DLD1 (cell line): ENCODE measurements around the gene NADSYN1.

Experiments used
- in situ Hi-C: cut with HindIII; loops from 2 replicates; pipeline ENCODE4 v1.10.0; 2017; ENCODE audit warnings: low sequenced_read_pairs

The NADSYN1 gene

GRCh38 chr11:71449596-71449995 lies 3.4 kb upstream of the NADSYN1 start:
- in situ Hi-C loops: no loop called here

- in situ Hi-C loops: no loop called here
Observed at GRCh38 chr11:71450507-71450906, 2.5 kb upstream of the NADSYN1 start.

- in situ Hi-C loops: no loop called here
Observed at GRCh38 chr11:71450939-71451338, 2.1 kb upstream of the NADSYN1 start.

GRCh38 chr11:71451596-71452198 lies 1.3 kb upstream of the NADSYN1 start:
- in situ Hi-C loops: no loop called here

- in situ Hi-C loops: no loop called here
Observed at GRCh38 chr11:71452199-71453036, 585 bp upstream of the NADSYN1 start.

GRCh38 chr11:71453918-71454304 lies 908 bp downstream of the NADSYN1 start:
- in situ Hi-C loops: no loop called here

GRCh38 chr11:71454470-71455113 lies 1.6 kb downstream of the NADSYN1 start:
- in situ Hi-C loops: no loop called here

GRCh38 chr11:71456294-71456693 lies 3.3 kb downstream of the NADSYN1 start:
- in situ Hi-C loops: no loop called here

GRCh38 chr11:71456831-71457230 lies 3.8 kb downstream of the NADSYN1 start:
- in situ Hi-C loops: no loop called here

- in situ Hi-C loops: no loop called here
Observed at GRCh38 chr11:71458146-71459070, 5.4 kb downstream of the NADSYN1 start.

GRCh38 chr11:71459076-71459766 lies 6.2 kb downstream of the NADSYN1 start:
- in situ Hi-C loops: no loop called here

- in situ Hi-C loops: no loop called here
Observed at GRCh38 chr11:71459767-71460320, 6.8 kb downstream of the NADSYN1 start.

- in situ Hi-C loops: no loop called here
Observed at GRCh38 chr11:71461696-71462095, 8.7 kb downstream of the NADSYN1 start.

GRCh38 chr11:71462726-71463125 lies 9.7 kb downstream of the NADSYN1 start:
- in situ Hi-C loops: no loop called here

GRCh38 chr11:71463331-71464211 lies 10.6 kb downstream of the NADSYN1 start:
- in situ Hi-C loops: no loop called here

GRCh38 chr11:71465054-71465453 lies 12.1 kb downstream of the NADSYN1 start:
- in situ Hi-C loops: no loop called here

- in situ Hi-C loops: no loop called here
Observed at GRCh38 chr11:71466358-71466757, 13.4 kb downstream of the NADSYN1 start.

- in situ Hi-C loops: no loop called here
Observed at GRCh38 chr11:71467164-71467563, 14.2 kb downstream of the NADSYN1 start.

- in situ Hi-C loops: no loop called here
Observed at GRCh38 chr11:71470946-71471345, 17.9 kb downstream of the NADSYN1 start.
